K562 (cell line): ENCODE measurements around the gene CSTPP1. TPM values are rescaled to one million over a fixed set of nuclear protein-coding genes. Genes with fewer than 3 reads are reported as not detected.

Experiments
- CC2D1A ChIP-seq: fragments of 450-650 bp; IDR thresholded peaks from 2 replicates; pipeline ENCODE4 v1.6.1; 2017; ENCODE audit warnings: mild to moderate bottlenecking
- CEBPG ChIP-seq, 3 experiments: fragments of 200-800 bp in 1 of 3; sonication (Bioruptor generic) in 1 of 3; sonication (generic) in 1 of 3; formaldehyde crosslinking in 1 of 3; IDR thresholded peaks in 2 of 3; conservative IDR thresholded peaks in 1 of 3; 2 replicates each; pipeline versions ENCODE4 v1.6.1 to v1.8.0; 2016 to 2022; ENCODE audit warnings: missing compliant biosample characterization in 2 of 3, missing genetic modification characterization in 2 of 3, mild to moderate bottlenecking in 1 of 3, missing genetic modification reagents in 1 of 3
- HDAC6 ChIP-seq: IDR thresholded peaks from 2 replicates; pipeline ENCODE4 v1.6.1; 2012; ENCODE audit warnings: low read depth, mild to moderate bottlenecking, control low read depth, inconsistent platforms, low read length, moderate library complexity
- NEUROD1 ChIP-seq: fragments of 150-350 bp; IDR thresholded peaks from 2 replicates; pipeline ENCODE4 v1.6.1; 2014; ENCODE audit warnings: borderline replicate concordance, low read length, low read depth; ENCODE audit not compliant: partially characterized antibody
- PCBP1 ChIP-seq: fragments of 200-400 bp; formaldehyde crosslinking; IDR thresholded peaks from 2 replicates; pipeline ENCODE4 v1.6.1; 2018; ENCODE audit warnings: mild to moderate bottlenecking, low read depth, low read length; ENCODE audit not compliant: poor library complexity, severe bottlenecking
- RBM22 ChIP-seq: fragments of 200-400 bp; formaldehyde crosslinking; IDR thresholded peaks from 2 replicates; pipeline ENCODE4 v1.6.1; 2018; ENCODE audit warnings: low read length, low read depth; ENCODE audit not compliant: poor library complexity, severe bottlenecking
- RBM25 ChIP-seq: fragments of 200-400 bp; formaldehyde crosslinking; IDR thresholded peaks from 2 replicates; pipeline ENCODE4 v1.6.1; 2018; ENCODE audit warnings: low read length, low read depth, moderate library complexity; ENCODE audit not compliant: severe bottlenecking
- SAFB2 ChIP-seq: fragments of 200-400 bp; formaldehyde crosslinking; IDR thresholded peaks from 2 replicates; pipeline ENCODE4 v1.6.1; 2018; ENCODE audit warnings: borderline replicate concordance, low read length, low read depth, moderate library complexity; ENCODE audit not compliant: severe bottlenecking
- SRSF7 ChIP-seq: fragments of 200-400 bp; formaldehyde crosslinking; optimal IDR thresholded peaks from 2 replicates; pipeline ENCODE3; 2017; ENCODE audit warnings: mild to moderate bottlenecking, low read depth, low read length
- ZNF143 ChIP-seq: sonication (generic); formaldehyde crosslinking; IDR thresholded peaks from 2 replicates; pipeline ENCODE4 v1.9.0; 2022; ENCODE audit warnings: mild to moderate bottlenecking, missing genetic modification reagents
- polyA plus RNA-seq, 8 experiments: library from polyadenylated mRNA; depleted of rRNA in 4 of 8; stranded (reverse) in 5 of 8; unstranded in 3 of 8; fragments of >200 nt; fragmentation: Nextera tagmentation in 2 of 8; fragmentation: Illumina TruSeq in 1 of 8; extraction: Ambion mirVana in 2 of 8; extraction: Trizol in 1 of 8; gene quantifications; 2 replicates each; pipeline versions ENCODE4 v1.2.1 to v1.2.3, GENCODE V29; 2011 to 2014; ENCODE audit warnings: inconsistent platforms in 1 of 8, missing spikeins in 1 of 8
- total RNA-seq, 7 experiments: library from RNA; depleted of rRNA in 6 of 7; stranded (reverse); fragments of >200 nt in 6 of 7; fragmentation: Illumina TruSeq in 2 of 7; extraction: Trizol in 2 of 7; gene quantifications; 2 replicates each; pipeline versions ENCODE4 v1.2.1 to v1.2.3, GENCODE V29; 2011 to 2021; ENCODE audit warnings: low replicate concordance in 1 of 7
- TF ChIP-seq, protein P1 (sequence below): fragments of 150-350 bp; IDR thresholded peaks from 2 replicates; pipeline ENCODE4 v1.6.1; 2014; ENCODE audit warnings: low read depth, mild to moderate bottlenecking, low read length, borderline replicate concordance

The CSTPP1 gene
- total and polyA plus RNA-seq, 9 of the 15 experiments (the other 6 are each of a cell fraction or from before 2014, with no cell fraction given): 6.5 to 17.8 (median 9.2) TPM

DNA sequence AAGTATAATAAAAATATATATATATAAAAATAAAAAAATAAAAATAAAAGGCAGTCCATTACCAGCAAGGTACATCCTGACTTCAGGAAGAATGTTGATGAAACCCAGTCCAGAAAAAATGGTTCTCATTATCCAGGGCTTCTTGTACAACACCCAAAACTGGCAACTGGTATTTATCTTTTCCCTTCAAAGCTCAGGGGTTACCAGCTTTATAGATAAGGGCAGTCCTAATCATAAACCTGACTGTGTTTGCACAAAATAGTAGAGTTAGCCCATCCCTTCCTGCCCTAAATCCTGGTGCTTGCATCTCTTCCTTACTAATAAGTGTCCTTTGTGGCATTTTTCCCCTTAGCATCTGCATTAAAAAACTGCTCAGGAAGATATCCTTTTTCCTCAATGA, 97.5 kb downstream of the CSTPP1 start (continued):
- TF ChIP-seq RBM25 (no peak), HDAC6 (no peak), SAFB2 (no peak), CC2D1A (no peak), RBM22 (no peak), SRSF7 (no peak), NEUROD1 (no peak), CEBPG (CRISPR knock-in tag; IDR thresholded peaks at IDR 0.05) (no peak), CEBPG (tag; conservative IDR thresholded peaks at IDR 0.05 in 1 of 2, IDR thresholded peaks at IDR 0.05 in 1 of 2) (no peak), PCBP1 (no peak), ZNF143 (CRISPR knock-in tag) (no peak)
- TF ChIP-seq, protein P1, sequence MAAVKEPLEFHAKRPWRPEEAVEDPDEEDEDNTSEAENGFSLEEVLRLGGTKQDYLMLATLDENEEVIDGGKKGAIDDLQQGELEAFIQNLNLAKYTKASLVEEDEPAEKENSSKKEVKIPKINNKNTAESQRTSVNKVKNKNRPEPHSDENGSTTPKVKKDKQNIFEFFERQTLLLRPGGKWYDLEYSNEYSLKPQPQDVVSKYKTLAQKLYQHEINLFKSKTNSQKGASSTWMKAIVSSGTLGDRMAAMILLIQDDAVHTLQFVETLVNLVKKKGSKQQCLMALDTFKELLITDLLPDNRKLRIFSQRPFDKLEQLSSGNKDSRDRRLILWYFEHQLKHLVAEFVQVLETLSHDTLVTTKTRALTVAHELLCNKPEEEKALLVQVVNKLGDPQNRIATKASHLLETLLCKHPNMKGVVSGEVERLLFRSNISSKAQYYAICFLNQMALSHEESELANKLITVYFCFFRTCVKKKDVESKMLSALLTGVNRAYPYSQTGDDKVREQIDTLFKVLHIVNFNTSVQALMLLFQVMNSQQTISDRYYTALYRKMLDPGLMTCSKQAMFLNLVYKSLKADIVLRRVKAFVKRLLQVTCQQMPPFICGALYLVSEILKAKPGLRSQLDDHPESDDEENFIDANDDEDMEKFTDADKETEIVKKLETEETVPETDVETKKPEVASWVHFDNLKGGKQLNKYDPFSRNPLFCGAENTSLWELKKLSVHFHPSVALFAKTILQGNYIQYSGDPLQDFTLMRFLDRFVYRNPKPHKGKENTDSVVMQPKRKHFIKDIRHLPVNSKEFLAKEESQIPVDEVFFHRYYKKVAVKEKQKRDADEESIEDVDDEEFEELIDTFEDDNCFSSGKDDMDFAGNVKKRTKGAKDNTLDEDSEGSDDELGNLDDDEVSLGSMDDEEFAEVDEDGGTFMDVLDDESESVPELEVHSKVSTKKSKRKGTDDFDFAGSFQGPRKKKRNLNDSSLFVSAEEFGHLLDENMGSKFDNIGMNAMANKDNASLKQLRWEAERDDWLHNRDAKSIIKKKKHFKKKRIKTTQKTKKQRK: no peak
